HCT116 (cell line): ENCODE results near the gene SMOC1. TPM values are rescaled to one million over a fixed set of nuclear protein-coding genes. Genes with fewer than 3 reads are reported as not detected.

Experiments
- ATAC-seq: fragments of 200-7000 bp; cut with Tn5 transposase; 2 replicates; pipeline ENCODE4 v1.9.1; 2020; ENCODE audit warnings: mild to moderate bottlenecking, moderate library complexity
- BruUV-seq: library from RNA; stranded (reverse); fragments of 400-500 nt; replicated peaks from 2 replicates; lab custom pipeline; 2021; lab: Mats Ljungman, UMichigan
- CTCF ChIA-PET: fragments of 300-600 bp; sonication (Branson Sonifier 250); formaldehyde crosslinking; loops from one replicate; lab custom pipeline; 2021; ENCODE audit warnings: antibody characterized with exemption; lab: Charles Lee
- POLR2A ChIA-PET: fragments of 300-600, 350-600 bp; sonication (Branson Sonifier 250); formaldehyde crosslinking; loops from one replicate; lab custom pipeline; 2021; ENCODE audit warnings: antibody characterized with exemption; lab: Charles Lee
- RAD21 ChIA-PET, 2 experiments: fragments of 300-600 bp; sonication (Branson Sonifier 250); formaldehyde crosslinking; loops; one replicate each; lab custom pipeline; 2023; ENCODE audit warnings: low total read pairs in 2 of 2; ENCODE audit not compliant: uncharacterized antibody in 2 of 2, unreplicated experiment in 2 of 2, low non-redundant PET in 1 of 2; lab: Charles Lee
- DNase-seq: peaks from one replicate; pipeline ENCODE4 v3.0.0-alpha.2; 2010; ENCODE audit warnings: low read depth, low spot score
- H2AFZ ChIP-seq: fragments of 200-600 bp; shearing (Covaris generic), sonication (generic); 2 replicates; pipeline ENCODE4 v1.6.1; 2017; ENCODE audit warnings: low read depth, mixed run types, mixed read lengths, antibody characterized with exemption, low read length; ENCODE audit not compliant: poor library complexity, severe bottlenecking
- H3K27ac ChIP-seq: 2 replicates; pipeline ENCODE4 v1.5.1; 2012; ENCODE audit warnings: low read depth, low read length
- H3K27me3 ChIP-seq: fragments of 200-600 bp; sonication (generic); 2 replicates; pipeline ENCODE4 v1.6.1; 2016; ENCODE audit warnings: mixed run types, low read length, mixed read lengths; ENCODE audit not compliant: insufficient read depth
- H3K36me3 ChIP-seq, 2 experiments: fragments of 200-500 bp in 1 of 2; fragments of 200-600 bp in 1 of 2; sonication (Bioruptor generic) in 1 of 2; sonication (generic) in 1 of 2; 2 replicates each; pipeline versions ENCODE4 v1.5.1 to v1.6.1; 2014 to 2016; ENCODE audit warnings: low read length in 2 of 2, inconsistent platforms in 1 of 2, mixed read lengths in 1 of 2, mixed run types in 1 of 2; ENCODE audit not compliant: insufficient read depth in 2 of 2, control insufficient read depth in 1 of 2
- H3K4me1 ChIP-seq, 2 experiments: fragments of 200-600 bp in 1 of 2; sonication (generic) in 1 of 2; 2 replicates each; pipeline versions ENCODE4 v1.5.1 to v1.6.1; 2012 to 2017; ENCODE audit warnings: low read length in 2 of 2, inconsistent platforms in 1 of 2, mild to moderate bottlenecking in 1 of 2, mixed read lengths in 1 of 2, mixed run types in 1 of 2, moderate library complexity in 1 of 2; ENCODE audit not compliant: insufficient read depth in 2 of 2, control insufficient read depth in 1 of 2
- H3K4me2 ChIP-seq: fragments of 200-600 bp; sonication (generic); 2 replicates; pipeline ENCODE4 v1.6.1; 2017; ENCODE audit warnings: mixed run types, low read length, mixed read lengths
- H3K4me3 ChIP-seq, 2 experiments: fragments of 200-600 bp in 1 of 2; sonication (generic) in 1 of 2; replicated peaks in 1 of 2; 2 replicates each; pipeline ENCODE4 v1.5.1; 2011 to 2016; ENCODE audit warnings: low read length in 2 of 2, control low read depth in 1 of 2, low read depth in 1 of 2, mild to moderate bottlenecking in 1 of 2, mixed read lengths in 1 of 2, mixed run types in 1 of 2
- H3K79me2 ChIP-seq: fragments of 200-600 bp; sonication (generic); 2 replicates; pipeline ENCODE4 v1.6.1; 2017; ENCODE audit warnings: mild to moderate bottlenecking, mixed run types, low read length, moderate library complexity, mixed read lengths; ENCODE audit not compliant: insufficient read depth
- H3K9ac ChIP-seq: fragments of 200-600 bp; sonication (generic); 2 replicates; pipeline ENCODE4 v1.6.1; 2016; ENCODE audit warnings: low read length, mixed read lengths
- H3K9me2 ChIP-seq: fragments of 200-600 bp; sonication (generic), shearing (Covaris generic); 2 replicates; pipeline ENCODE4 v1.6.1; 2017; ENCODE audit warnings: mixed run types, mild to moderate bottlenecking, moderate library complexity; ENCODE audit not compliant: insufficient read depth
- H3K9me3 ChIP-seq, 2 experiments: fragments of 200-500 bp in 1 of 2; fragments of 200-600 bp in 1 of 2; sonication (Bioruptor generic) in 1 of 2; sonication (generic) in 1 of 2; 2 replicates each; pipeline ENCODE4 v1.6.1; 2014 to 2017; ENCODE audit warnings: low read length in 2 of 2, mixed read lengths in 2 of 2, inconsistent platforms in 1 of 2, low read depth in 1 of 2, mild to moderate bottlenecking in 1 of 2, mixed run types in 1 of 2, moderate library complexity in 1 of 2; ENCODE audit not compliant: control insufficient read depth in 1 of 2, insufficient read depth in 1 of 2
- H4K20me1 ChIP-seq: fragments of 200-600 bp; sonication (generic), shearing (Covaris generic); 2 replicates; pipeline ENCODE4 v1.6.1; 2017; ENCODE audit warnings: mixed run types, mild to moderate bottlenecking, moderate library complexity; ENCODE audit not compliant: insufficient read depth
- CEBPB ChIP-seq: IDR thresholded peaks from 2 replicates; pipeline ENCODE4 v1.6.1; 2012; ENCODE audit warnings: low read depth
- EGR1 ChIP-seq: IDR thresholded peaks from 2 replicates; pipeline ENCODE4 v1.6.1; 2012; ENCODE audit warnings: low read depth
- EZH2phosphoT487 ChIP-seq: fragments of 200-600 bp; IDR thresholded peaks from 2 replicates; pipeline ENCODE4 v1.6.1; 2018; ENCODE audit warnings: antibody characterized with exemption, borderline replicate concordance
- FOSL1 ChIP-seq: IDR thresholded peaks from 2 replicates; pipeline ENCODE4 v1.6.1; 2012; ENCODE audit warnings: low read depth
- RAD21 ChIP-seq: IDR thresholded peaks from 2 replicates; pipeline ENCODE4 v1.6.1; 2012; ENCODE audit warnings: low read depth, mild to moderate bottlenecking
- SRF ChIP-seq: IDR thresholded peaks from 2 replicates; pipeline ENCODE4 v1.6.1; 2012; ENCODE audit warnings: low read depth
- ZFX ChIP-seq: fragments of 450-650 bp; IDR thresholded peaks from 2 replicates; pipeline ENCODE4 v1.6.1; 2017
- ZNF274 ChIP-seq: fragments of 200-500 bp; sonication (Bioruptor generic); IDR thresholded peaks from 2 replicates; pipeline ENCODE4 v1.6.1; 2014; ENCODE audit warnings: mild to moderate bottlenecking, low read depth, low read length, inconsistent platforms
- intact Hi-C: fragments of 100-400 bp; cut with micrococcal nuclease; formaldehyde crosslinking; loops from 2 replicates; pipeline ENCODE4 v1.10.0; 2022
- total RNA-seq: library from RNA; stranded (reverse); gene quantifications from one replicate; pipeline ENCODE4 v1.2.1, GENCODE V29; 2021; ENCODE audit not compliant: unreplicated experiment
- TF ChIP-seq, protein P1 (sequence below): IDR thresholded peaks from 2 replicates; pipeline ENCODE4 v1.6.1; 2012; ENCODE audit warnings: low read depth
- TF ChIP-seq, protein P2 (sequence below): IDR thresholded peaks from 2 replicates; pipeline ENCODE4 v1.6.1; 2012

SMOC1 gene
- total RNA-seq, 1 experiment from 2014 or later = not detected

GRCh38 chr14:70018713-70019211 is 139.5 kb downstream of the SMOC1 start:
- H3K79me2 ChIP-seq = no peaks in the 10 kb centered on the region
- intact Hi-C loops = no loop called here
- RAD21 ChIA-PET = interaction anchor here in 1 of 2 experiments (0.6 kb wide), 1 partner anchor 514 kb away, joined by 4 read pairs; no protein-coding TSS in a partner anchor
- no peaks in the 10 kb centered on the region for H3K9me2 ChIP-seq
- DNase-seq (no peak), ATAC-seq (no peak)
- H3K9me3 ChIP-seq = no peaks in the 10 kb centered on the region
- no peaks in the 10 kb centered on the region for H3K4me1 ChIP-seq
- no peak overlapping the region for H3K27ac ChIP-seq
- no peak overlapping the region for H3K4me3 ChIP-seq
- no peaks in the 10 kb centered on the region for H4K20me1 ChIP-seq
- CTCF ChIA-PET = no interaction called here
- H3K27me3 ChIP-seq = no peaks in the 10 kb centered on the region
- no peaks in the 10 kb centered on the region for H3K36me3 ChIP-seq
- no peak overlapping the region for H2AFZ ChIP-seq
- POLR2A ChIA-PET = no interaction called here
- no peak for TF ChIP-seq ZFX
- TF ChIP-seq FOSL1 = no peak
- no peak for TF ChIP-seq EZH2phosphoT487
- TF ChIP-seq ZNF274 = no peak
- TF ChIP-seq, protein P1, sequence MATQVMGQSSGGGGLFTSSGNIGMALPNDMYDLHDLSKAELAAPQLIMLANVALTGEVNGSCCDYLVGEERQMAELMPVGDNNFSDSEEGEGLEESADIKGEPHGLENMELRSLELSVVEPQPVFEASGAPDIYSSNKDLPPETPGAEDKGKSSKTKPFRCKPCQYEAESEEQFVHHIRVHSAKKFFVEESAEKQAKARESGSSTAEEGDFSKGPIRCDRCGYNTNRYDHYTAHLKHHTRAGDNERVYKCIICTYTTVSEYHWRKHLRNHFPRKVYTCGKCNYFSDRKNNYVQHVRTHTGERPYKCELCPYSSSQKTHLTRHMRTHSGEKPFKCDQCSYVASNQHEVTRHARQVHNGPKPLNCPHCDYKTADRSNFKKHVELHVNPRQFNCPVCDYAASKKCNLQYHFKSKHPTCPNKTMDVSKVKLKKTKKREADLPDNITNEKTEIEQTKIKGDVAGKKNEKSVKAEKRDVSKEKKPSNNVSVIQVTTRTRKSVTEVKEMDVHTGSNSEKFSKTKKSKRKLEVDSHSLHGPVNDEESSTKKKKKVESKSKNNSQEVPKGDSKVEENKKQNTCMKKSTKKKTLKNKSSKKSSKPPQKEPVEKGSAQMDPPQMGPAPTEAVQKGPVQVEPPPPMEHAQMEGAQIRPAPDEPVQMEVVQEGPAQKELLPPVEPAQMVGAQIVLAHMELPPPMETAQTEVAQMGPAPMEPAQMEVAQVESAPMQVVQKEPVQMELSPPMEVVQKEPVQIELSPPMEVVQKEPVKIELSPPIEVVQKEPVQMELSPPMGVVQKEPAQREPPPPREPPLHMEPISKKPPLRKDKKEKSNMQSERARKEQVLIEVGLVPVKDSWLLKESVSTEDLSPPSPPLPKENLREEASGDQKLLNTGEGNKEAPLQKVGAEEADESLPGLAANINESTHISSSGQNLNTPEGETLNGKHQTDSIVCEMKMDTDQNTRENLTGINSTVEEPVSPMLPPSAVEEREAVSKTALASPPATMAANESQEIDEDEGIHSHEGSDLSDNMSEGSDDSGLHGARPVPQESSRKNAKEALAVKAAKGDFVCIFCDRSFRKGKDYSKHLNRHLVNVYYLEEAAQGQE = no peak
- no peak for TF ChIP-seq CEBPB
- TF ChIP-seq RAD21 = no peak
- TF ChIP-seq, protein P2, sequence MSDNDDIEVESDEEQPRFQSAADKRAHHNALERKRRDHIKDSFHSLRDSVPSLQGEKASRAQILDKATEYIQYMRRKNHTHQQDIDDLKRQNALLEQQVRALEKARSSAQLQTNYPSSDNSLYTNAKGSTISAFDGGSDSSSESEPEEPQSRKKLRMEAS = no peak
- TF ChIP-seq EGR1 = no peak
- TF ChIP-seq SRF = no peak
- no TSS peak for BruUV-seq
- no peak overlapping the region for H3K9ac ChIP-seq
- no peak overlapping the region for H3K4me2 ChIP-seq
